Right forelimb (tissue), 1 donor: ENCODE results near the gene ACACB.

Experiments
- DNase-seq: peaks from one replicate; pipeline ENCODE4 v3.0.0-alpha.2; 2018

ACACB gene

DNA sequence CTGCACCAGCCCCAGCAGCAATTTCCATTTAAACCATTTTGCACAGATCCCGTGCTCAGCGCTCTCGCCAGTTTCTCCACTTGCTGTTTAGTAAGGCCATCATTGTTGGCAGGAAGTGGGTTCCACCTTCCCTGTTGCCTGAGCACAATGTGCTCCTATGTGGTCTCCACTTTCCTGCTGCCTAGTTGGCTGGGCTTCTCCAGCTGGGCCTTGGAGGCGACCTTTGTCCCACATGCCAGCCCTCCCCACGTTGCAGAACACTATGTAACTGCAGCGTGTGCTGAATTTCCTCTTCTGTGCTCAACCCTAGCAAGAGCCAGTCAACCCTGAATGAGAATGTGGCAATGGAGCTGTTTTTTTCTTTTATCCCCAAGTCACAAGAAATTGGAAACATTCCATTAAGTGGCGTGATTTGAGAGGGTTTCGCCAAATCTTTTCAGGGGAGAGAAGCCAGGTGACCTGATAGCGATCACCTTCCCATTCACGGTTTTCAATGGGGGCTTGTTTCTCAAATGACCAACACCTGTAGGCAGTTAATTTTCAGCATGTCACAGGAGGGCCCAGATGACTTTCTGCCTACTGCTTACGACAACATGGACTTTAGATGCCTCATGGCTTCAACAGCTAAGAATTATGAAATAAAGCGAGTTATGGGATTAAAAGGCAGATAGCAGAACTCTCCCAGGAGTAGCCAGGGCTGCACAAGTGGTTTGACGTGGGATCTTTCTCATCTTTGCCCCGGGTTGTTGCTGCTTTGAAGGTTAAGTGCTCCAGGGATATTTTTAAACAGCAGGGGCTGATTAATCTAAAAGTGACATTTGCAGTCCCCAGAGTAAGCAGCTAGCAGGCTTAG is at the start of gene ACACB:
Gene ACACB (plus strand): TSS at position 830 of the 853 bp plus-strand sequence. CDS start 22,819 bp downstream, outside the sequence.
- no peak for DNase-seq

- DNase-seq, result no peak
Observed at GRCh38 chr12:109069307-109070271, 46.8 kb upstream of the ACACB start.

- no peak for DNase-seq
Observed at GRCh38 chr12:109074866-109075265, 41.5 kb upstream of the ACACB start.

DNA sequence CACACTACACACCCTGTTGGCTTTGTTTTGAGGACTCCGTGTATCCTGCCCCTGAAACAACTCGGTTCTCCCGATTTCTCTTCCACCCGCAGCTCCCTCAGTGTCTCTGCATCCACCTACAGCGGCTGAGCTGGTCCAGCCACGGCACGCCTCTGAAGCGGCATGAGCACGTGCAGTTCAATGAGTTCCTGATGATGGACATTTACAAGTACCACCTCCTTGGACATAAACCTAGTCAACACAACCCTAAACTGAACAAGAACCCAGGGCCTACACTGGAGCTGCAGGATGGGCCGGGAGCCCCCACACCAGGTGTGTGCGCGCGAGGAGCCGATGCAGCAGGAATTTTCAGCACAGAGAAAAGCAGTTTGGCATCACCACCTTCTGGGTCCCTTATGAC is 33.6 kb upstream of the ACACB start:
- DNase-seq, result no peak

- DNase-seq, result no peak
Observed at GRCh38 chr12:109084425-109084824, 32.0 kb upstream of the ACACB start.

GRCh38 chr12:109085590-109085989 is 30.8 kb upstream of the ACACB start:
- no peak for DNase-seq

- DNase-seq, result no peak
Observed at GRCh38 chr12:109087250-109087649, 29.1 kb upstream of the ACACB start.

DNA sequence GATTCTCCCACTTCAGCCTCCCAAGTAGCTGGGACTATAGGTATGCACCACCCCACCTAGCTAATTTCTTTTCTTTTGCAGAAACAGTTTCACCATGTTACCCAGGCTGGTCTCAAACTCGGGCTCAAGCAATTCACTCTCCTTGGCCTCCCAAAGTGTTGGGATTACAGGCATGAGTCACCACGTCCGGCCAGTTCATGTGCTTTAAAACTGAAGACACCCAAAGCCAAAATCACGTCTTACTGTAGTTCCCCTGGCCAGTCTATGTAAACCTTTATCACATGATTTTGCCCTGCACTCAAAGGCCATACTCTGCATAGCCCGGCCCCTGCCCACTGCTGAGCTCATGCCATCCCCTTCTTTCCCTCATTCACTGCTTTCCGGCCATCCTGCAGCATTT is 27.6 kb upstream of the ACACB start:
- DNase-seq, result no peak

DNA sequence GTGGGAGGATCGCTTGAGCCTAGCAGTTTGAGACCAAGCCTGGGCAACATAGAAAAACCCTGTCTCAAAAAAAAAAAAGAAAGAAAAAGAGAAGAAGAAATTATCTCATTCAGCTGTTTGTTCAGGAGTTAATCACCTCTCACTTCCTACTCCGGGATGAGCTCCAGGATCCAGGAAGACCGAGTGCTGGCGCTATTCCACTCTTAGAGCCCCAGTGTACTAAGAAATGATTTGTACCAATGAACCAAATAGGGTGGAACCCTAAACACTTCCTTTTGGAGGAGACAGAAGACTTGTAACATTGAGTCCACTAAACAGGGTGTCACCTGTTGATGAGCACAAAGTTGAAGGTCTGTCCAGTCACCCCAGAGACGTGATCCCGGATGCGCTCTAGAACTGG is 26.7 kb upstream of the ACACB start:
- no peak for DNase-seq

DNA sequence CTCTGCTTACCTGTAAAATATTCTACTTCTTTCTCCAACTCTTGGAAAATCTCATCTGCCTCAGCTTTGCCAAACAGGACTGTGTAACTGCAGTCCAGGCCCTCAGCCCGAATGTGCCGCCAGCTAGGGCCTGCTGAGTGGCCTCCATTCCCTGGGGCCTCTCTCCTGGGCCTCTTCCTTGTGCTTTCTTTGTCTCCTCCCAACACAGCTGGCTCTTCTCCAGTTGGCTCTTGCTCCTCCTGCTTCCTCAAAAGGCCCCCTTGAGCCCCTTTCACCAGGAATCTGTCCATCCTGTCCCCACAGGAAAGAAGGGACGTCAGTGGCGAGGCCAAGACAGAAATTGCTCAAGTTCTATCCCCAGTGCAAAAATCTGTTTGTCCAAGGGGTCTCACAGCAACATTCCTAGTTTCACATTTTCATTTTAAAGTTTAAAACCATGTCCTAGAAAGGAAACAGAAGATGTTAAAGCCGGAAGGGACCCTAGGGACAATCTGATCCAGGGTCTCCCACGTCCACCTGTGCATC is 23.8 kb upstream of the ACACB start:
- no peak for DNase-seq

DNA sequence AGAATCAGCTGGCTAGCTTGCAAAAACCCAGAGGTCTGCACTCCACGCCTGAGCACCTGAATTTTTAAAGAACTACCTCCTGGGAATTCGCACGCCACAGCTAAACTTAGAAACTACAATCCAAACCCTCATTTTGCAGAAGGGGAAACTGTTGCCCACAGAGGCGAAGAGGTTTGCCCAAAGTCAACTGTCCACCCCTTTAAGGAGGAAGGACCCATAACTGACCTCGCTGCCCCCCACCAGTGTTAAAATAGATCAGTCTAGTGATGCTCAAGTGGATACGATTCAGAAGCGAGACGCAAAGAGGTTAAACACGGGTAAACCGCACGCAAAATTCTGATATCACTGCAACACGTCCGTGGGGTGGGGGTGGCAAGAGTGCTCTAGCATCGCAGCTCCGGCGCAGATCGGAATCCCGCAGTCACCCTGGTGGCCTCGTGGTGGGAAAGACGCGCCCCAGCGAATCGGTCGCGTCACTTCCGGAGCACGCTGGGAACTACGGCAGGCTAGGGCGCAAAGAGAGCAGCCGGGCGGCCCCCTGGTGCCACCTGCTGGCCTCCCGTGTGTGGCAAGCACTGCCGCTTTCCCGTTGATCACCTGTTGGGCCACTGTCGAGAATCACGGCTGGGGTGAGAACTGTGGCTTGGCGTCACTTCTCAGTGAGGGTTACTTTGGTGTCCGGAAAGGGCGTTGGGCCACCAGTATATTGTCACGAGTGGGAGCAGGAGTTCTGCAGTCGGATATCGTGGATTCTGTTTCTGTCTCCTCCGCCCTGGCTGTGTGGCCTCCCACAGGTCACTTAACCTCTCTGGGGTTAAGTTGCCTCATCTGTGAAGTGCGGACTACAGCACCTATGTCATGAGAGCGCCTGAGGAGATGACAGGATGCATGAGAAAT is 23.1 kb upstream of the ACACB start, which contains the start of gene ALKBH2:
Gene ALKBH2 (minus strand): TSS at position 451 of the 897 bp plus-strand sequence. CDS start 686 bp downstream, outside the sequence.
- DNase-seq, result peak; percentile 95

DNA sequence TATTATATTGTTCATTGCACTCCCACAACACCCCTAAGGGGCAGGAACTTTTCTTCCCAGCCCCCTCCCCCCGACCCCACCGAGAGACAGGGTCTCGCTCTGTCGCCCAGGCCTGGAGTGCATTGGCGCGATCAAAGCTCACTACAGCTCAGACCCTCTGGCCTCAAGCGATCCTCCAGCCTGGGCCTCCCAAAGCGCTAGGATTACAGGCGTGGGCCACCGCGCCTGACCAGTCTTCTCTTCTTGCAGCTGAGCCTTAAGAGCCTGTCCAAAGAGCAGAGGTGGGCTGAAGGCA is 19.3 kb upstream of the ACACB start:
- no peak for DNase-seq

DNA sequence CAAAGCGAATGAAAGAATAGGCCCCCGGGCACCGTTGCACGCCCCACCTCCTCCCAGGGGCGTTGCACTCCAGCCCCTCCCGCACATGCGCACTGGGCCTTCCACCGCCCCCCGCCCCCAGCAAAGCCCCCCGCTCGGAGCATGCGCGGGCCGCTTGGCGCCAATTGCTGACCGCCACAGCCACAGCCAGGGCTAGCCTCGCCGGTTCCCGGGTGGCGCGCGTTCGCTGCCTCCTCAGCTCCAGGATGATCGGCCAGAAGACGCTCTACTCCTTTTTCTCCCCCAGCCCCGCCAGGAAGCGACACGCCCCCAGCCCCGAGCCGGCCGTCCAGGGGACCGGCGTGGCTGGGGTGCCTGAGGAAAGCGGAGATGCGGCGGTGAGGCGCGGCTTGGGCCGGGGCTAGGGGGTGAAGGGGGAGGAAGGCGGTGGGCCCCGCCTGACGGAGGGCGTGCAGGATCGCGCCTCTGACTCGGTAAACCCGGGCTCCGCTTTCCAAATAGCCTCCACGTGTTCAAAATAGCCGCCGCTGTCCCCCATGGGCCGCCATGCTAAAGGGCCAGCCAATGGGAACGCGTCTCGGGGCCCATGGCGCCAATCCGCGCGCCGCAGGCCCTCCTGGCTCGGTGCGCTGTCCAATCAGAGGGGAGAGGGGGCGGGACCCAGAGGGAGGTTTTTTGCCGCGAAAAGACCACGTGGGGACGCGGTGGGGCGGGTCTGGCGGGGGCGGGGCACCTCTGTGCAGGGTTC is 18.8 kb upstream of the ACACB start, which contains the start of gene UNG:
Gene UNG (plus strand): TSS at position 163 of the 748 bp plus-strand sequence. CDS start 83 bp downstream, at position 246.
- peak; percentile 98 for DNase-seq

DNA sequence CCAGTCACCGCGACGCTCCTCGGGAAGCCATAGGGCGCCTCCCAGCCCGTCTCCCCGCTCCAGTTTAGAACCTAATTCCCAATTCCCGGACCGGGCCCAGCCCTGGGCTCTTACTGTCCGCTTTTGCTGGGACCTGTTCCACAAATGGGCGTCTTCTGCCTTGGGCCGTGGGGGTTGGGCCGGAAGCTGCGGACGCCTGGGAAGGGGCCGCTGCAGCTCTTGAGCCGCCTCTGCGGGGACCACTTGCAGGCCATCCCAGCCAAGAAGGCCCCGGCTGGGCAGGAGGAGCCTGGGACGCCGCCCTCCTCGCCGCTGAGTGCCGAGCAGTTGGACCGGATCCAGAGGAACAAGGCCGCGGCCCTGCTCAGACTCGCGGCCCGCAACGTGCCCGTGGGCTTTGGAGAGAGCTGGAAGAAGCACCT is 18.2 kb upstream of the ACACB start:
- DNase-seq, result no peak

- DNase-seq, result no peak
Observed at GRCh38 chr12:109098651-109099050, 17.7 kb upstream of the ACACB start.

DNA sequence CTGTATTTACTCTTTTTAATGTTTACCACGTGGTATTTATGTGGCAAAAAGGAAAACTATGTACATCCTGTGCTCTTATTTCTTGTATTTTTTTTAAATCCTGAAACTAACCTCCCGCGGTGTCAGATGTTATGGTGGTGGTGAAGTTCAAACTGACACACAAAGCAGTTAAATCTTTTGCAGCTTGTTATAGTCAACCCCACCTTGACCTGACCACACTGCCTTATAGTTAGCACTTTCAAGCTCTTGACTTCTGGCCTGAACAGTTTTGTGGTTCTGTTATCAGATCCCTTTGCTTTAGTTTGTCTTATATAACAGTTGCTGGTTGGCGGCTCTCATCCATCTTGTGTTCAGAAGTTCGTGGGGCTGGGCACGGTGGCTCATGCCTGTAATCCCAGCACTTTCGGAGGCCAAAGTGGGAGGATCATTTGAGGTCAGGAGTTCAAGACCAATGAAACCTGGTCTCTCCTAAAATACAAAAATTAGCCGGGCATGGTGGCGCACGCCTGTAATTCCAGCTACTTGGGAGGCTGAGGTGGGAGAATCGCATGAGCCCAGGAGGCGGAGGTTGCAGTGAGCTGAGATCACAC is 16.9 kb upstream of the ACACB start:
- no peak for DNase-seq

GRCh38 chr12:109100741-109101140 is 15.6 kb upstream of the ACACB start:
- DNase-seq, result no peak

GRCh38 chr12:109102491-109102890 is 13.9 kb upstream of the ACACB start:
- no peak for DNase-seq

DNA sequence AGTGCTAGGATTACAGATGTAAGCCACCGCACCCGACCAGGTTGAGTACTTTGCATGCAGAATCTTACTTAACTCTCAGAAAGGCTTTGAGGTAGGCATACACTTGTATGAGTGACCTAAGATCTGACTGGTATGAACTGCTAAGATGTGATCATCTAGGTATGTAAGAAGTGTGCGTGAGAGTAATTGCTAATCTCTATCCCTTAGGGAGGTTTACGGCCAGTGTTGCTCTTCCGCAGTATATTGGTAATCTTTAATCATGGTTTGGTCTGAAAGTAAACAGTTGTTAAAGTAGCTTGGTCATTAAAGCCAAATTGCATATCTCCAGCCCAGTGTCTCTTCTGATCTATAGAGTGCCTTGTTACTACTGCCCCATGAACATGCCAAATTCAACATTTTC is 11.2 kb upstream of the ACACB start:
- no peak for DNase-seq

DNA sequence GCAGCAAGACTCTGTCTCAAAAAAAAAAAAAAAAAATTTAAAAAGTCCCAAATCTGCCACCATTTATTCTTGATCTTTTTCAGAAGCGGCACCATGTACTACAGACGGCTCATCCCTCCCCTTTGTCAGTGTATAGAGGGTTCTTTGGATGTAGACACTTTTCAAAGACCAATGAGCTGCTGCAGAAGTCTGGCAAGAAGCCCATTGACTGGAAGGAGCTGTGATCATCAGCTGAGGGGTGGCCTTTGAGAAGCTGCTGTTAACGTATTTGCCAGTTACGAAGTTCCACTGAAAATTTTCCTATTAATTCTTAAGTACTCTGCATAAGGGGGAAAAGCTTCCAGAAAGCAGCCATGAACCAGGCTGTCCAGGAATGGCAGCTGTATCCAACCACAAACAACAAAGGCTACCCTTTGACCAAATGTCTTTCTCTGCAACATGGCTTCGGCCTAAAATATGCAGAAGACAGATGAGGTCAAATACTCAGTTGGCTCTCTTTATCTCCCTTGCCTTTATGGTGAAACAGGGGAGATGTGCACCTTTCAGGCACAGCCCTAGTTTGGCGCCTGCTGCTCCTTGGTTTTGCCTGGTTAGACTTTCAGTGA is 6.5 kb upstream of the ACACB start:
- no peak for DNase-seq
